ENCODE data around the gene XAGE2. TPM values are rescaled to one million over a fixed set of nuclear protein-coding genes. Genes with fewer than 3 reads are reported as not detected.

XAGE2 gene
- total RNA-seq, 1 experiment from 2014 or later = not detected

- no TSS peak for BruUV-seq (replicated peaks)
- Mint-ChIP-seq H3K4me3 (ENCODE audit: low read depth, unreplicated experiment) (no peak overlapping the region), H3K27ac (ENCODE audit: unreplicated experiment) (no peak overlapping the region), H3K4me1 (ENCODE audit: low read depth, unreplicated experiment) (no peaks in the 10 kb centered on the region), H3K27me3 (ENCODE audit: unreplicated experiment) (peaks cover 31% of the 10 kb centered on the region), H3K36me3 (ENCODE audit: insufficient read depth, unreplicated experiment) (no peaks in the 10 kb centered on the region), H3K9me3 (ENCODE audit: low read depth, unreplicated experiment) (no peaks in the 10 kb centered on the region)
- DNase-seq = no peak
- CTCF ChIA-PET = no interaction called here
- intact Hi-C loops (cut with micrococcal nuclease; ENCODE audit: unreplicated experiment) = no loop called here
- TF ChIP-seq, protein P1, sequence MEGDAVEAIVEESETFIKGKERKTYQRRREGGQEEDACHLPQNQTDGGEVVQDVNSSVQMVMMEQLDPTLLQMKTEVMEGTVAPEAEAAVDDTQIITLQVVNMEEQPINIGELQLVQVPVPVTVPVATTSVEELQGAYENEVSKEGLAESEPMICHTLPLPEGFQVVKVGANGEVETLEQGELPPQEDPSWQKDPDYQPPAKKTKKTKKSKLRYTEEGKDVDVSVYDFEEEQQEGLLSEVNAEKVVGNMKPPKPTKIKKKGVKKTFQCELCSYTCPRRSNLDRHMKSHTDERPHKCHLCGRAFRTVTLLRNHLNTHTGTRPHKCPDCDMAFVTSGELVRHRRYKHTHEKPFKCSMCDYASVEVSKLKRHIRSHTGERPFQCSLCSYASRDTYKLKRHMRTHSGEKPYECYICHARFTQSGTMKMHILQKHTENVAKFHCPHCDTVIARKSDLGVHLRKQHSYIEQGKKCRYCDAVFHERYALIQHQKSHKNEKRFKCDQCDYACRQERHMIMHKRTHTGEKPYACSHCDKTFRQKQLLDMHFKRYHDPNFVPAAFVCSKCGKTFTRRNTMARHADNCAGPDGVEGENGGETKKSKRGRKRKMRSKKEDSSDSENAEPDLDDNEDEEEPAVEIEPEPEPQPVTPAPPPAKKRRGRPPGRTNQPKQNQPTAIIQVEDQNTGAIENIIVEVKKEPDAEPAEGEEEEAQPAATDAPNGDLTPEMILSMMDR (IDR thresholded peaks at IDR 0.05; ENCODE audit: unreplicated experiment) = no peak
Observed at GRCh38 chrX:52416816-52417215, 48.0 kb downstream of the XAGE2 start.

DNA sequence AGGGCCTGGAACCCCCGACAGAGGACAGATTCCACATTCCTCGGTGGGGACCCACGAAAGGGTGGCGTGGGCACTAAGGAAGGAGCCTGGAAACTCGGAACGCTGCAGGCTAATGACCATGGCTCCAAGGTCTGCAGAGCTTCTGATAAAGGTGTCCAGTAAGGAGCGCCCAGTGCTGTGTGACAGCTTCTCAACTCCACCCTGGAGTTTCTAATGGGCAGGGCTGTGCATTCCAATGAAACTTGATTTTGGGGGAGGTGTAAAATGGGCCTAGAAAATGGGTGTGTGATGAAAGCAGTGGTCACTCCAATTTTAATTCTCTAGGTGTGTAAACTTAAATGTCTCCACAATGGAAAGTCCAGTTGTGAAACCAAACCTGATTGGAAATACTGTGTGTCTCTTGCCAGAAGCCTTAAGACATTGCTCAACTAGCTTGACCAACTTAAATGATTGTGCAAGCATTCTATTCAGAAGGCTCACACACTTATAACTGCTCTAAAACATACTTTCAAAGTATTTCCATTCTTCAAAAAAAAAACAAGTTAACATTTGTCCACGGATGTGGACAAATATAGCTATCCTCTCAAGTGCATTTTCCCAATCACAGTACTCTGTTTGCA lies 52.1 kb downstream of the XAGE2 start:
- CTCF ChIA-PET = no interaction called here
- H3K9me3 Mint-ChIP-seq (ENCODE audit: low read depth, unreplicated experiment) = no peaks in the 10 kb centered on the region
- H3K36me3 Mint-ChIP-seq (ENCODE audit: insufficient read depth, unreplicated experiment) = no peaks in the 10 kb centered on the region
- H3K27ac Mint-ChIP-seq (ENCODE audit: unreplicated experiment) = no peak overlapping the region
- DNase-seq = no peak
- no peaks in the 10 kb centered on the region for H3K4me1 Mint-ChIP-seq (ENCODE audit: low read depth, unreplicated experiment)
- H3K4me3 Mint-ChIP-seq (ENCODE audit: low read depth, unreplicated experiment) = no peak overlapping the region
- TF ChIP-seq, protein P1 (IDR thresholded peaks at IDR 0.05; ENCODE audit: unreplicated experiment) = no peak
- H3K27me3 Mint-ChIP-seq (ENCODE audit: unreplicated experiment) = peaks cover 9% of the 10 kb centered on the region
- no TSS peak for BruUV-seq (replicated peaks)
- intact Hi-C loops (cut with micrococcal nuclease; ENCODE audit: unreplicated experiment) = no loop called here

DNA sequence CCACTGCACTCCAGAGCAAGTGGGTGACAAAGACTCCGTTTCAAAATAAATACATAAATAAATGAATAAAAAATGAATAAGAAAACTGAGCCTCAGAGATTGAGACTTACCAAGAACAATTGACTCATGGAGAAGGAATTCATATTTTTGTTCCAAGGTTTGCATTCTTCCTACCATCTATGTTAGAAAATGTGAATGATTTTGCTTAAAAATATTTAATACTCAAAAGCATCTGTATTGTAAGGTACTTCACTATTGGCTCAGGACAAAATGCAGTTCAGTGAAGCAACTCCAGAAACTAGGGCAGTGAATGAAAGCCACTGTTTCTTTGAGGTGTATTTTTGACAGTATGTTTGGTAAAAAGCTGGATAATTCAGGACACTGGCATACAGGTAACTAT lies 54.1 kb downstream of the XAGE2 start:
- no peaks in the 10 kb centered on the region for H3K27me3 Mint-ChIP-seq (ENCODE audit: unreplicated experiment)
- no peaks in the 10 kb centered on the region for H3K9me3 Mint-ChIP-seq (ENCODE audit: low read depth, unreplicated experiment)
- intact Hi-C loops (cut with micrococcal nuclease; ENCODE audit: unreplicated experiment) = no loop called here
- no peak overlapping the region for H3K27ac Mint-ChIP-seq (ENCODE audit: unreplicated experiment)
- H3K36me3 Mint-ChIP-seq (ENCODE audit: insufficient read depth, unreplicated experiment) = no peaks in the 10 kb centered on the region
- TF ChIP-seq, protein P1 (IDR thresholded peaks at IDR 0.05; ENCODE audit: unreplicated experiment) = no peak
- CTCF ChIA-PET = no interaction called here
- DNase-seq = no peak
- H3K4me1 Mint-ChIP-seq (ENCODE audit: low read depth, unreplicated experiment) = no peaks in the 10 kb centered on the region
- BruUV-seq (replicated peaks) = no TSS peak
- H3K4me3 Mint-ChIP-seq (ENCODE audit: low read depth, unreplicated experiment) = no peak overlapping the region

DNA sequence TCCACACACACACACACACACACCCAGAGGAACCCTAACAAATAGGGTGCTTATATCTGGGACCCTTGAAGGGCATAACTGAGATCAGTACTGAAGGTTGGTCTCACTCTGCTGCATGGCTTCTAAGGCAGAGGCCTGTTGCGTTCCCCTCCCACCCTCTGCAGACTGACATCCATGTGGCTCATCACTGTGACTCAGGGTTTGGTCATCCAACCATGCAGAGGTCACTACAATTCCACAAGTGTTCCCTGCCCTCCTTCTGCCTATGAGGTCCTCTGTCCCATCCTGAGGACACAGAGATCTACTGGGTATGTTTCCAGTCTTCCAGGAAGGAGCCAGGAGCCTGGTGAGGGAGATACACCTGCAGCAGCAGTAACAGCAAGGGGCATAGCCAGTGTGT lies 55.8 kb downstream of the XAGE2 start:
- BruUV-seq (replicated peaks) = no TSS peak
- no peaks in the 10 kb centered on the region for H3K36me3 Mint-ChIP-seq (ENCODE audit: insufficient read depth, unreplicated experiment)
- H3K4me1 Mint-ChIP-seq (ENCODE audit: low read depth, unreplicated experiment) = no peaks in the 10 kb centered on the region
- H3K27me3 Mint-ChIP-seq (ENCODE audit: unreplicated experiment) = no peaks in the 10 kb centered on the region
- no peak overlapping the region for H3K27ac Mint-ChIP-seq (ENCODE audit: unreplicated experiment)
- H3K9me3 Mint-ChIP-seq (ENCODE audit: low read depth, unreplicated experiment) = no peaks in the 10 kb centered on the region
- intact Hi-C loops (cut with micrococcal nuclease; ENCODE audit: unreplicated experiment) = no loop called here
- CTCF ChIA-PET = no interaction called here
- H3K4me3 Mint-ChIP-seq (ENCODE audit: low read depth, unreplicated experiment) = no peak overlapping the region
- no peak for DNase-seq
- TF ChIP-seq, protein P1 (IDR thresholded peaks at IDR 0.05; ENCODE audit: unreplicated experiment) = no peak

Small RNA genes lying within 50 kb of the gene (microRNA-seq; reads per million reads assigned to microRNA genes)
- gene MIR8088 = not detected

Other genes with a start within 250 kb of the XAGE2 start
- 5.7 and 7.8 TPM in 2 replicates for gene MAGED4, start 184.1 kb upstream of the XAGE2 start, total RNA-seq (2022)
- gene XAGE1A, start 126.8 kb downstream of the XAGE2 start, total RNA-seq (2022) = not detected in 2 replicates
- not detected in 2 replicates for gene XAGE1B, start 148.0 kb downstream of the XAGE2 start, total RNA-seq (2022)